ENCODE measurements around the gene JARID2. TPM values are rescaled to one million over a fixed set of nuclear protein-coding genes. Genes with fewer than 3 reads are reported as not detected.
A peak's percentile ranks its signal among the peaks of the same experiment; 100 is the strongest.

The JARID2 gene
- total and polyA plus RNA-seq, 10 of the 15 experiments (the other 5 are each of a cell fraction or from before 2014, with no cell fraction given) = 4.2 to 21.6 (median 11.7) TPM

GRCh38 chr6:15457121-15457650 lies 211.3 kb downstream of the JARID2 start (continued):
- no peak for TF ChIP-seq BRCA1 (IDR thresholded peaks at IDR 0.05; ENCODE audit: low read depth, low read length)

DNA sequence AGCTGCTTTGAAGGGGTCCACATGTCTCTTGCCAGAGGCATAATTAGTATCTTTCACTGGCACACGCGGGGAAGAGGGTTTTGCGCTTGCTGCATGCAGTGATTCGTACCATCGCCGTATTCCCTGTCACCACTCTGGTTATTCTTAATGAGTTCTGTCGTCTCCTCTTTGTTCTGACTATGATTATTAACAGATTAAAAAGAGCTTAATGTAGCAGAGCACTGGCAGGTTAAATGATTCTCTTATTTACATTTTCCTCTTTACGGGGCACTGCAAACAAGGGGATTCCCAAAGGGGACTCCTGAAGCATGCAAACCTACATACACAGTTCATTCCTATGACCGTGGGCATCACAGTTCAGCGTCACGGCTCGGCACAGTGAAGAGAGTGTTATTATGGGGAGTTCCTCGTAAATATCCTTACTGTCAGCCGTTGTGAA lies 212.2 kb downstream of the JARID2 start:
- SMC1A ChIA-PET (ENCODE audit: uncharacterized antibody, unreplicated experiment) = interaction anchor here (0.6 to 5.0 kb wide), 21 partner anchors 9 to 202 kb away, joined by 3 to 30 read pairs (median 4); no protein-coding TSS in a partner anchor
- ATAC-seq (peak; percentile 95), FAIRE-seq (peak; percentile 41), DNase-seq (ENCODE audit: low read depth, low spot score) (peak; percentile 40)
- RAD21 ChIA-PET (ENCODE audit: unreplicated experiment) = interaction anchor here (0.5 to 3.3 kb wide), 13 partner anchors 9 to 581 kb away, joined by 3 to 17 read pairs (median 3); no protein-coding TSS in a partner anchor
- peaks cover 17% of the 10 kb centered on the region for H3K4me1 ChIP-seq (ENCODE audit: control insufficient read depth, insufficient read depth, low read length)
- CTCF ChIA-PET = interaction anchor here (0.9 to 3.5 kb wide), 13 partner anchors 10 to 747 kb away, joined by 3 to 23 read pairs (median 3); no protein-coding TSS in a partner anchor
- peaks cover 9 to 17% of the 10 kb centered on the region in 2 experiments for H3K36me3 ChIP-seq (ENCODE audit: control insufficient read depth in 2 of 2, insufficient read depth in 2 of 2, low read length in 1 of 2)
- H3K4me3 ChIP-seq = peak overlapping the region; percentile 9; the same call in 1 of the 2 replicates
- H3K9me3 ChIP-seq (replicated peaks; ENCODE audit: control insufficient read depth, insufficient read depth, low read length) = no peaks in the 10 kb centered on the region
- intact Hi-C loops (cut with micrococcal nuclease; ENCODE audit: unreplicated experiment) = no loop called here
- H3K4me2 ChIP-seq (ENCODE audit: control insufficient read depth, insufficient read depth) = peak overlapping the region; percentile 81
- POLR2A ChIA-PET = interaction anchor here (0.6 to 2.0 kb wide), 3 partner anchors 14 to 163 kb away, joined by 3 to 8 read pairs (median 3); no protein-coding TSS in a partner anchor
- H3K27me3 ChIP-seq (replicated peaks in 1 of 2; ENCODE audit: control insufficient read depth in 2 of 2, insufficient read depth in 2 of 2, low read length in 1 of 2) = no peaks in the 10 kb centered on the region
- no TSS peak for BruUV-seq (replicated peaks)
- no peak overlapping the region; the same call in 1 of the 2 replicates for H2AFZ ChIP-seq (ENCODE audit: control insufficient read depth, low read depth, low read length)
- H3K27ac ChIP-seq (ENCODE audit: control insufficient read depth, insufficient read depth) = peak overlapping the region; percentile 37
- peak overlapping the region; percentile 40 for H3K9ac ChIP-seq (ENCODE audit: control insufficient read depth, insufficient read depth, low read length)
- in situ Hi-C loops (cut with MboI) = loop anchor here (25.0 kb wide), 1 partner anchor 1546 kb away; the partner anchor contains the start of gene RNF182
- WGBS (ENCODE audit: insufficient coverage, insufficient replicate concordance, low lambda C conversion rate, missing lambda C conversion rate) = 3% methylated on average over 14 of the region's 14 CpGs
- peaks cover 49% of the 10 kb centered on the region for H3K79me2 ChIP-seq (ENCODE audit: control insufficient read depth, insufficient read depth, low read length)
- no peaks in the 10 kb centered on the region for H4K20me1 ChIP-seq (ENCODE audit: control insufficient read depth, insufficient read depth)
- peak; percentile 49; the same call in 1 of the 2 replicates for TF ChIP-seq FOXK2 (IDR thresholded peaks at IDR 0.05)
- no peak for TF ChIP-seq GABPA (IDR thresholded peaks at IDR 0.05; ENCODE audit: low read depth)
- TF ChIP-seq ZBTB40 (IDR thresholded peaks at IDR 0.05; ENCODE audit: borderline replicate concordance) = no peak
- 0 out of 2 replicates have a peak, but pooled peaks have one; percentile 18 for TF ChIP-seq SIN3A (IDR thresholded peaks at IDR 0.05; ENCODE audit: low read depth, low read length)
- TF ChIP-seq, protein P1, sequence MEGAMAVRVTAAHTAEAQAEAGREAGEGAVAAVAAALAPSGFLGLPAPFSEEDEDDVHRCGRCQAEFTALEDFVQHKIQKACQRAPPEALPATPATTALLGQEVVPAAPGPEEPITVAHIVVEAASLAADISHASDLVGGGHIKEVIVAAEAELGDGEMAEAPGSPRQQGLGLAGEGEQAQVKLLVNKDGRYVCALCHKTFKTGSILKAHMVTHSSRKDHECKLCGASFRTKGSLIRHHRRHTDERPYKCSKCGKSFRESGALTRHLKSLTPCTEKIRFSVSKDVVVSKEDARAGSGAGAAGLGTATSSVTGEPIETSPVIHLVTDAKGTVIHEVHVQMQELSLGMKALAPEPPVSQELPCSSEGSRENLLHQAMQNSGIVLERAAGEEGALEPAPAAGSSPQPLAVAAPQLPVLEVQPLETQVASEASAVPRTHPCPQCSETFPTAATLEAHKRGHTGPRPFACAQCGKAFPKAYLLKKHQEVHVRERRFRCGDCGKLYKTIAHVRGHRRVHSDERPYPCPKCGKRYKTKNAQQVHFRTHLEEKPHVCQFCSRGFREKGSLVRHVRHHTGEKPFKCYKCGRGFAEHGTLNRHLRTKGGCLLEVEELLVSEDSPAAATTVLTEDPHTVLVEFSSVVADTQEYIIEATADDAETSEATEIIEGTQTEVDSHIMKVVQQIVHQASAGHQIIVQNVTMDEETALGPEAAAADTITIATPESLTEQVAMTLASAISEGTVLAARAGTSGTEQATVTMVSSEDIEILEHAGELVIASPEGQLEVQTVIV (IDR thresholded peaks at IDR 0.05; ENCODE audit: borderline replicate concordance, partially characterized antibody) = no peak
- peak; percentile 49; the same call in 1 of the 2 replicates for TF ChIP-seq RELB (IDR thresholded peaks at IDR 0.05; ENCODE audit: low read depth)
- no peak for TF ChIP-seq MTA3 (IDR thresholded peaks at IDR 0.05; ENCODE audit: borderline replicate concordance, low read length)
- peak; percentile 52; the same call in 1 of the 2 replicates for TF ChIP-seq CREM (IDR thresholded peaks at IDR 0.05; ENCODE audit: low read depth)
- TF ChIP-seq ZZZ3 (IDR thresholded peaks at IDR 0.05; ENCODE audit: control insufficient read depth, insufficient read length, low read depth) = no peak
- no peak for TF ChIP-seq USF1 (IDR thresholded peaks at IDR 0.05; ENCODE audit: borderline replicate concordance, extremely low read length, insufficient read depth, low read depth, low read length)
